ENCODE results near the gene EDEM1.
"Not testable (repeated sequence)": the region's sequence is repeated elsewhere in the genome, so short reads cannot be mapped to it uniquely, and the experiment has no call there.

EDEM1 gene

GRCh38 chr3:5179036-5179435 is 8.5 kb upstream of the EDEM1 start:
- DNase-seq, result not testable (repeated sequence)

- peak; percentile 76 to 79 for DNase-seq
Measured at GRCh38 chr3:5181469-5182141, 5.9 kb upstream of the EDEM1 start.

DNA sequence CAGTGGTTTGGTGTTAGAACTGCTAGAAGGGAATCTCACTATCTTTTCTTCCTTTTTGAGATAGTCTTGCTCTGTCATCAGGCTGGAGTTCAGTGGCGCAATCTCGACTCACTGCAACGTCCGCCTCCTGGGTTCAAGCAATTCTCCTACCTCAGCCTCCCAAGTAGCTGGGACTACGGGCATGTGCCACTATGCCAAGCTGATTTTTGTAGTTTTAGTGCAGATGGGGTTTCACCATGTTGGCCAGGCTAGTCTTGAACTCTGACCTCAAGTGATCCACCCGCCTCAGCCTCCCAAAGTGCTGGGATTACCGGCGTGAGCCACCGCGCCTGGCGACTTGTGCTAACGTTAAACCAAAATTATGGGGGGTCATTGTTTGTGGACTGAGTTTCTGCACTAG is 3.8 kb upstream of the EDEM1 start:
- DNase-seq, result not testable (repeated sequence)

DNA sequence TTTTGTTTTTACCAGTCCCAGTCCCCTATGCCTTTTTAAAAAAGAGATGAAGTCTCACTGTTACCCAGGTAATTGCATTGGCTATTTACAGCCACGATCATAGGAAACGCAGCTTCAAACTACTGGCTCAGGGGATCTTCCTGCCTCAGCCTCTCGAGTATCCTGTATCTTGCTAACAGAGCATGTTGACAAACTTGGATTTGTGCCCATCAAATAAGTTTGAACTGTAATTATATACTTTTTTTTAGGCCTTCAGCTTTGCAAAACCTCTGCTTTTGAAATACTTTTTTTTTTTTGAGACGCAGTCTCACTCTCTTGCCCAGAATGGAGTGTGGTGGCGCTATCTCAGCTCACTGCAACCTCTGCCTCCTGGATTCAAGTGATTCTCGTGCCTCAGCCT is 3.0 kb upstream of the EDEM1 start:
- DNase-seq, result no peak

DNA sequence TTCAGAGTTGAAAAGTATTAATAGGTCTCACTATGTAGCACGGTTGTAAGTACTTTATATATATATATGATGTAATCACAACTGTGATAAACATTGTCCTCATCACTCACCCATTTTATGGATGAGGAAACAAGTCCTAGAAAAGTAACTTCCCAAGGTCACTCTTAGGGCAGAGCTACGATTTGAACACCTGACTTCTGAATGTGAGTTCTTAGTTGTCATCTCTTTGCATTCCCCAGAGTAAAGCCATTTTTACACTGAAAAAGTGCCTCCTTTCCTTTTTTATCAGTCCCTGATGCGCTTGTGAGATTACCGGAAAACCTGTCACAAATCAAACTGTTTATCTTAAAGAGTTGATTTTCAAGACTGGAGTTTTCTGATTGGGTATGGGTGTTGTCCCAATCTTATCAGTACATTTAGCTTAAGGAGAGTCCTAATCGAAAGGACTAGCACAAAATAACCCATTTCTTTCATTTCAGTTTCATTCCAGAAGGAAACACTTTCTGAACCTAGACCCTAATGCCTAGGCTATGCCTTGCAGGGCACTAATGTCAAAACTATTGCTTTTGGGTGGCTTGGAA is 2.3 kb upstream of the EDEM1 start:
- DNase-seq, result no peak

DNA sequence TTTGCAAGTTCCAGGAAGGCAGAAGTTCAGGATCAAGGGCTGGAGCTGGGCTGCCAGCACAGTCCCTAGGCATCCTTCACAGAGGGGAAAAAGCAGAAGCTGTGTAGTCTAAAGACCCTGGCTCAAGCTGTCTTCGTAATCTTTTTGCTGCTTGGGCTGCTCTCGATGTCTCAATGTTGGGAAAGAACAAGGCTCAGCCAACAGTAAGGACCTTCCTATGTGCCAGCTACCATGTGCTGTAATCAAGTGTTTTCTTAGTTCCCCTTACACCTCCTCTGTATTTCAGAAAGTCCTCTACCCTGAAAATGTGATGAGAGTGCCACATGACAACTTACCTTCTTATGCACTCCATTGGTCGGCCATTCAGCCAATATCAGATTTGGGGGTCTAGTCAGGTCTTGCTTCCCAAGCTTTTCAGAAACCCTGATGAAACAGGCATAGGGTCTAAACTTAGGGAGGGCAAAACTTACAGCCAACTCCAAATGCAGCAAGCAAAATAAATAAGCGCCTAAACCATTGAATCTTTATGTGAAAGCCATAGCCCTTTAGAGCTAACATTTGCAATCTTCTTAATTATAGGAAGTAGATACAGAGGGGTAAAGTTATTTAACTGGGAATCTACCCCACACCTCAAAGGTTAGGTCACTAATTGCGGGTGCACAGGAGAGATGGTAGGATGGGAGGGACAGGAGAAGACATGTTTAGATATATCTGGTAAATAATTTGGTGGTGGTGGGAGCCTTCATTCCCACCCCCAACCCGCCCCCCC is 1.2 kb upstream of the EDEM1 start:
- peak; percentile 88 to 91 for DNase-seq

DNA sequence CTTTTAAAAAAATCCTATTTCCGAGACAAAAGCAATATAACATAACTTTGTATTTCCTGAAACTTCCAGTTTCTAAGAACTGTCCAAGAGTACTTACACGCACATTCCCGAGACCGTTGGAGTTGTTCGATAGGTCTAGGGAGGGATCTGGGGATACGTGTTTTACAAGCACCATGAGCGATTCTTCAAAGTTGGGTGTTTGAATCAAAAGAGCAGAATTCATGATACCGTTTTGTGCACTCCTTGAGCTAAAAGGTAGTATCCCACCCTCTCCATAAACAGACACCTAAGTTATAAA is 700 bp upstream of the EDEM1 start:
- peak; percentile 43 to 46 for DNase-seq

- no peak for DNase-seq
Measured at GRCh38 chr3:5187920-5188418, 462 bp downstream of the EDEM1 start.

- peak; percentile 65 to 69 for DNase-seq
Measured at GRCh38 chr3:5188419-5189221, 1.1 kb downstream of the EDEM1 start.

DNA sequence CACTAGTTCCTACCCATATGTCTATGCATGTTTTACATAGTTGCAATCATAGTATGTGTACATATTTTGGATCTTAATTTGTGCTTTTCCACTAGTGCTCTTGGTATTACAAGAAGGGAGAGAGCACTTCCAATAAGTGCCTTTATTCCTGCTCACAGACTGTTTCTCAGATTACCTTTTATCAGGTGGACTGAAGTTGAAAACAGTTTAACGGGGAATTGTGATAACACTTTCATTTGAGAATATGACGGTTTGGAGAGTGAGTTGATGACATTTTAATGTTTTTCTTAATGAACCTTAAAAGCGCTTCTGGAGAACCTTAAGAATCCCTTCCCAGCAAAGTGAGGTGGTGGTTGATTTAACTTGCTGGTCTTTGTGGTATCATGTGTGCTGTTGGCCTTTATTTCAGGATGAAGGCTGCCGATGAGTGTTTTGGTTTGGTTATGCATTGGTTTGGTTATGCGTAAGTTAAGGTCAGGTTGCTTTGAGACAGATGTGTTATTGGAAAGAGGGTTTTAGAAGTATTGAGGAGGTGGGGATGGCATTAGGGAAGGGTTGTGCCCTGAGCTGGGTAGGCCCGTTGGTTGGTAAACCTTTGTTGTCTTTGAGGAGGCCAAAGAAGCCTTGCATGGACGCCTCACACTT is 2.8 kb downstream of the EDEM1 start:
- DNase-seq, result no peak

DNA sequence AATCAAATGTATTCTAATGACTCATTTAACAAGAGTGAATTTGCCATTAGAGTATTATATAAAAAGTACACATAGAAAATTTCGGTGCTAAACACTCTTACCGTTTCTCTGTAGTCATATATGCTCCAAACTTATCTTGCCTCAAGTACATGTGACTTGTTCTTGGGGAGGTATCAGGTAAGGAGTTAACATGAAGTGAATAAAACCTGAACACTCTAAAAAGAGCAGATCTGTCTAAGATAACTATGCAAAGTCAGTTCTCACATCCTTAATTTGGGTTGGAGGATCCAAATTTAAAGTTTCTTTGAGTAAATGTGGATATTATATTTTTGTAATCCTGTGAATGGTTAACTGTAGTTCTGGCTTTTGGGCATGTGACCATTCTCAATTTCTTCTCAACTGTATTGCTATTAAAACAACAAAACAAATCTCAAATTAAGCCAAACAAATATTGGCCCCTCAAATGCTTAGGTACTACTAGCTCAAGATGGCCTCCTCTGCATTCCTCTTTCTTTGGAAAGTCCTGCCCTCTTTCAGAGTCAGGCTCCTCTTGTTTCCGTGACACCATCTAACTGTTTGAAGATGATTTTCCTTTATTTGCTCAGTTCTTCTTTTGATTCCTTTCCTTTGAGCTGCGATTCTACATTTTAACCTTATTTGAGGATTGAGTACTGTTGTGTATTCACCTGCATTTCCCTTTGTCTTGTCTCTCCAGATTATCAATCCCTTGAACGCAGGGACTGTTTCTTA is 4.2 kb downstream of the EDEM1 start:
- DNase-seq, result no peak

- no peak for DNase-seq
Measured at GRCh38 chr3:5192571-5193365, 5.3 kb downstream of the EDEM1 start.

DNA sequence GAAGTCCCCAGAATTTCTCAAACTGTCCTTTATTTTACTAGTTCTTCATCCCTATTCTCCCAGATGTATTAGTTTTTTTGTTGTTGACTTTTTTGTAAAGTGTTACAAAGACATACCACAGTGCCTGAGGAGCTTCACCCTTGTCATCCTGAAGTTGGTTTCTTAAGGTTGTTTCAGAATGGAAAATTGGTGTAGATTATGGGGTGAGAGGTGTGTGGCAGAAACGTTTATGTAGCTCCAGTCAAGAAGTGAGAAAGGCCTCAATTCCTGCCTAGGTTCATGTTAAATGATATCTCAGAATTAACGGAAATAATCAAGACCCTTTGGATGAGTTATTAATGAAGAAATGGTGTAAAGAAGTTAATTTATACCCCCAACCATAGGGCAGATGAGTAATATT is 6.8 kb downstream of the EDEM1 start:
- DNase-seq, result no peak

DNA sequence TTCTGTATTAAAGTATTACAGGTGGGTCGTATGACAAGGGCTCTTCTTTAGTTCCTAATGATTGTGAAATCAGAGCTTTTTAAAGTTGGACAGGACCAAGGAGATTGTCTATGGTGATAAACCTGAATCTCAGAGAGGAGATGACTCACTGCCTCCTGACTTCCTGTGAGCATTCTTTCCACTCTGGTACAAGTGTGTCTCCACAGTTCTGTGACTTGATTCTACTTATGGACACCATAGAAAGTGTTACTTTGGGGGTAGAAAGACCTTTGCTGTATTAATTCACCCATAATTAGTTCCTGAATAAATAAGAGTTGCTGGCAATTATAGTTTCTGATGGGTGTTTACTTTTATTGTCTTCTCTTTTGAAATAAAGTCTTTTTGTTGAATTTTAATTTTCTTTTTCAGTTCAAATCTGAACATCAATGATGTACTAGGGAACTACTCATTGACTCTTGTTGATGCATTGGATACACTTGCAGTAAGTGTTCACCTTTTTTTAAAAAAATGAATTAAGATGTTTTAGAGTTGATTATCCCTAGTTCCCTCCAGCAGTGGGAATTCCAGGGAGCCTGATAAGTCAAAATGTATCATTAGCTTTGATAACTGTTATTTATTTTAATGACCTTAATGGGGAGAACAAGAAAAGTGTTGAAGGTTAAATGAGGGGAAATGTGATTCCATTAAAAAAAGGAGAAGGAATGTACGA is 7.4 kb downstream of the EDEM1 start:
- DNase-seq, result peak; percentile 48 to 49

- DNase-seq, result peak; percentile 66 to 86
Measured at GRCh38 chr3:5195605-5196004, 8.1 kb downstream of the EDEM1 start.

- no peak for DNase-seq
Measured at GRCh38 chr3:5197022-5197421, 9.5 kb downstream of the EDEM1 start.

- no peak for DNase-seq
Measured at GRCh38 chr3:5197470-5198312, 10.2 kb downstream of the EDEM1 start.

GRCh38 chr3:5198313-5198677 is 10.8 kb downstream of the EDEM1 start:
- DNase-seq, result no peak

GRCh38 chr3:5198986-5199731 is 11.7 kb downstream of the EDEM1 start:
- no peak for DNase-seq

All from Kasumi-1 (cell line).